Gastrocnemius medialis (tissue), 4 donors: ENCODE measurements around the gene HHEX.

Source experiments
- POLR2A ChIP-seq, 2 donors: fragments of 450-650 bp; IDR thresholded peaks; one replicate each; pipeline ENCODE4 v1.6.1; 2017; ENCODE audit warnings: antibody characterized with exemption in 2 of 2, mild to moderate bottlenecking in 2 of 2, moderate library complexity in 2 of 2
- TF ChIP-seq, protein P1 (sequence below), 5 experiments: fragments of 450-650 bp in 3 of 5; fragments of 200-600 bp in 2 of 5; sonication (generic) in 2 of 5; IDR thresholded peaks in 4 of 5; conservative IDR thresholded peaks in 1 of 5; 1 replicate in 4 of 5; 2 replicates in 1 of 5; pipeline ENCODE4 v1.5.1; 2016 to 2019; ENCODE audit warnings: antibody characterized with exemption in 5 of 5, mild to moderate bottlenecking in 3 of 5, moderate library complexity in 3 of 5

DNA sequence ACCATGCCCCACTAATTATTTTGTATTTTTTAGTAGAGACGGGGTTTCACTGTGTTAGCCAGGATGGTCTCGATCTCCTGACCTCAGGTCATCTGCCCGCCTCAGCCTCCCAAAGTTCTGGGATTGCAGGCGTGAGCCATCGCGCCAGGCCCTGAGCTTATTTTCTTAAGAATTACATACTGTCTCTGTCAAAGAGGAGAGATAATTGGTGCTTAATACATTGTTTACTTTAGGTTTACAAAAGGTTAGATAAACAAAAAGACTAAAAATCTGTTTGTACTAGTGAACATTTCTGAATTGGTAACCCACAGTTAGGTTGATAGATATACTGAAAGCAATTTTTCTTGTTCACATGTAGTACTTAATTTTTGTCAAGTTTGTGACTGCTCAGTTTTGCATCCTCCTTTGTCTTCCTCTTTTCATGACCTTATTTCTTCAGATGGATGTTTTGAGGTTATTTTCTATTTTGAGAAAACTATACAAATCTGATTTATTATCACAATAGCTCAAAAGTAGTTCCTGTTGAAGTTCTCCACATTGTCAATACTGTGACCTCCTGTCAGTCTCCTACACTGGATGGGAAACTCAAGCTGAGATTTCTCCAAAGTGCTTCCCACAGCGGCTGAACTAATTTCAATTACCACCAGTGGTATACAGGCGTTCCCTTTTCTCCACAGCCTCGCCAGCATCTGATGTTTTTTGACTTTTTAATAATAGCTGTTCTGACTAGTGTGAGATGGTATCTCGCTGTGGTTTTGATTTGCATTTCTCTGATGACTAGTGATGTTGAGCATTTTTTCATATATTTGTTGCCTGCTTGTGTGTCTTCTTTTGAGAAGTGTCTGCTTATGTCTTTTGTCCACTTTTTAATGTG, 22.5 kb downstream of the HHEX start:
- TF ChIP-seq, protein P1, sequence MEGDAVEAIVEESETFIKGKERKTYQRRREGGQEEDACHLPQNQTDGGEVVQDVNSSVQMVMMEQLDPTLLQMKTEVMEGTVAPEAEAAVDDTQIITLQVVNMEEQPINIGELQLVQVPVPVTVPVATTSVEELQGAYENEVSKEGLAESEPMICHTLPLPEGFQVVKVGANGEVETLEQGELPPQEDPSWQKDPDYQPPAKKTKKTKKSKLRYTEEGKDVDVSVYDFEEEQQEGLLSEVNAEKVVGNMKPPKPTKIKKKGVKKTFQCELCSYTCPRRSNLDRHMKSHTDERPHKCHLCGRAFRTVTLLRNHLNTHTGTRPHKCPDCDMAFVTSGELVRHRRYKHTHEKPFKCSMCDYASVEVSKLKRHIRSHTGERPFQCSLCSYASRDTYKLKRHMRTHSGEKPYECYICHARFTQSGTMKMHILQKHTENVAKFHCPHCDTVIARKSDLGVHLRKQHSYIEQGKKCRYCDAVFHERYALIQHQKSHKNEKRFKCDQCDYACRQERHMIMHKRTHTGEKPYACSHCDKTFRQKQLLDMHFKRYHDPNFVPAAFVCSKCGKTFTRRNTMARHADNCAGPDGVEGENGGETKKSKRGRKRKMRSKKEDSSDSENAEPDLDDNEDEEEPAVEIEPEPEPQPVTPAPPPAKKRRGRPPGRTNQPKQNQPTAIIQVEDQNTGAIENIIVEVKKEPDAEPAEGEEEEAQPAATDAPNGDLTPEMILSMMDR (IDR thresholded peaks at IDR 0.05 in 4 of 5, conservative IDR thresholded peaks at IDR 0.05 in 1 of 5) = no peak
- TF ChIP-seq POLR2A (IDR thresholded peaks at IDR 0.05) = no peak
